ENCODE results near the gene STPG3. TPM values are rescaled to one million over a fixed set of nuclear protein-coding genes. Genes with fewer than 3 reads are reported as not detected.

STPG3 gene
- total and polyA plus RNA-seq, 2 of the 8 experiments (the other 6 are each of a cell fraction or from before 2014, with no cell fraction given) = not detected

- Histone ChIP-seq H3K9ac (replicated peaks in 1 of 4; ENCODE audit: extremely low read depth in 1 of 4, low read depth in 3 of 4, low read length in 3 of 4) (peak within 1 kb of the TSS in 1 of 4 experiments; percentile 4; a peak in 2 of 7 replicates), H3K18ac (ENCODE audit: extremely low read depth, low read length) (peak within 1 kb of the TSS; percentile 68), H3K4me2 (ENCODE audit: insufficient read depth in 1 of 2, low read depth in 2 of 2, low read length in 2 of 2) (peak within 1 kb of the TSS; percentile 58 to 80), H4K91ac (replicated peaks; ENCODE audit: insufficient read length, low read length) (peak within 1 kb of the TSS; percentile 97), H3K23me2 (ENCODE audit: low read depth, low read length) (peaks cover 13% of the 10 kb centered on the region; the same call in 1 of the 2 replicates), H4K8ac (ENCODE audit: extremely low read depth, insufficient read depth, low read length) (peak within 1 kb of the TSS; percentile 94), H3K36me3 (ENCODE audit: control insufficient read depth in 2 of 4, insufficient read depth in 4 of 4, low read length in 3 of 4) (peaks cover 0 to 15% (median 2%) of the 10 kb centered on the region in 4 experiments; a peak in 3 of 8 replicates), H3K56ac (replicated peaks; ENCODE audit: insufficient read length, low read depth, low read length) (peak within 1 kb of the TSS; percentile 69), H3K9me3 (ENCODE audit: insufficient read depth in 2 of 2, low read depth in 1 of 2, low read length in 1 of 2) (no peaks in the 10 kb centered on the region; a peak in 1 of 4 replicates), H3K27ac (ENCODE audit: low read depth, low read length) (peak within 1 kb of the TSS; percentile 28; the same call in 1 of the 2 replicates), H3K23ac (ENCODE audit: insufficient read length) (no peak within 1 kb of the TSS), H2BK5ac (ENCODE audit: low read depth, low read length) (peak within 1 kb of the TSS; percentile 91; the same call in 1 of the 2 replicates), H3K79me2 (ENCODE audit: control insufficient read depth in 1 of 2, insufficient read depth in 2 of 2, low read length in 2 of 2) (no peaks in the 10 kb centered on the region), H4K5ac (ENCODE audit: insufficient read length, low read depth, low read length) (peak within 1 kb of the TSS; percentile 64), H2BK20ac (ENCODE audit: low read length) (no peak within 1 kb of the TSS), H2BK12ac (ENCODE audit: low read depth, low read length) (no peak within 1 kb of the TSS), H3K27me3 (replicated peaks in 1 of 4; ENCODE audit: control insufficient read depth in 3 of 4, extremely low read depth in 1 of 4, insufficient read depth in 3 of 4, low read length in 3 of 4) (peaks cover 2 to 27% (median 14%) of the 10 kb centered on the region in 4 experiments; a peak in 6 of 7 replicates), H3K4me1 (replicated peaks in 1 of 4; ENCODE audit: control insufficient read depth in 3 of 4, insufficient read depth in 4 of 4, low read length in 3 of 4) (peaks cover 0 to 28% (median 19%) of the 10 kb centered on the region in 4 experiments; a peak in 6 of 7 replicates), H2BK15ac (ENCODE audit: low read length) (no peak within 1 kb of the TSS), H3K79me1 (ENCODE audit: low read depth, low read length) (no peaks in the 10 kb centered on the region), H2AK5ac (ENCODE audit: low read depth, low read length) (peak within 1 kb of the TSS; percentile 28; the same call in 1 of the 2 replicates), H3K14ac (ENCODE audit: insufficient read length) (no peak within 1 kb of the TSS), H3K4ac (replicated peaks; ENCODE audit: insufficient read length, low read depth, low read length) (peak within 1 kb of the TSS; percentile 19), H4K20me1 (replicated peaks in 1 of 2; ENCODE audit: control insufficient read depth in 1 of 2, insufficient read depth in 2 of 2, low read length in 2 of 2) (peaks cover 0 to 15% of the 10 kb centered on the region in 2 experiments), H2BK120ac (replicated peaks; ENCODE audit: low read depth, low read length) (no peak within 1 kb of the TSS), H3K4me3 (ENCODE audit: extremely low read depth in 1 of 4, insufficient read depth in 2 of 4, low read depth in 3 of 4, low read length in 4 of 4) (peak within 1 kb of the TSS; percentile 26 to 70 (median 58)), H2AFZ (ENCODE audit: low read length) (no peak within 1 kb of the TSS)
- ChIA-PET POLR2A (ENCODE audit: partially characterized antibody) (interaction anchor here (0.8 to 47.8 kb wide), 12 partner anchors 9 to 431 kb away, joined by 3 to 1462 read pairs (median 6); partner anchors contain the start of genes CYSRT1, NDOR1, NELFB and NRARP), CTCF (ENCODE audit: partially characterized antibody) (interaction anchor here (0.7 to 2.7 kb wide), 12 partner anchors 10 to 209 kb away, joined by 3 to 10 read pairs (median 4); partner anchors contain the start of genes EXD3, NELFB, NOXA1 and NRARP)
- DNase-seq (ENCODE audit: low read depth in 1 of 2, low spot score in 2 of 2) = peak in 1 of 2 experiments; percentile 86
- FAIRE-seq = no peak
- WGBS, 2 experiments (ENCODE audit: extremely low coverage in 1 of 2, insufficient coverage in 1 of 2, insufficient read length in 1 of 2, insufficient replicate concordance in 2 of 2, low coverage in 1 of 2, low lambda C conversion rate in 2 of 2, missing lambda C conversion rate in 1 of 2) = 6% methylated on average over 15 of the region's 25 CpGs; no CpG with 5 or more reads in 1 of the 2 experiments
- TF ChIP-seq E2F6 (IDR thresholded peaks at IDR 0.05) (0 out of 2 replicates have a peak, but pooled peaks have one; percentile 12), GABPA (IDR thresholded peaks at IDR 0.05; ENCODE audit: borderline replicate concordance, insufficient read depth, low read length) (peak; percentile 70; the same call in 1 of the 2 replicates), CTCF (IDR thresholded peaks at IDR 0.05; ENCODE audit: control extremely low read depth in 1 of 3, insufficient read depth in 1 of 3, low read depth in 1 of 3, low read length in 3 of 3) (peak in 1 of 3 experiments; percentile 21; a peak in 1 of 4 replicates), SIN3A (conservative IDR thresholded peaks at IDR 0.05 in 1 of 2, IDR thresholded peaks at IDR 0.05 in 1 of 2; ENCODE audit: low read depth in 1 of 2, low read length in 2 of 2) (0 out of 4 replicates have a peak, but pooled peaks of 1 of the 2 experiments have one; percentile 43), POU5F1 (IDR thresholded peaks at IDR 0.05; ENCODE audit: low read depth, low read length) (no peak), POLR2A (IDR thresholded peaks at IDR 0.05; ENCODE audit: control extremely low read depth in 1 of 2, low read depth in 2 of 2, low read length in 2 of 2) (peak in 1 of 2 experiments; percentile 41; a peak in 1 of 3 replicates), NRF1 (IDR thresholded peaks at IDR 0.05; ENCODE audit: low read depth, low read length) (no peak)
Observed at GRCh38 chr9:137277329-137278041, 26.4 kb downstream of the STPG3 start, which contains the start of gene TOR4A. TSS of gene TOR4A (plus strand) at chr9:137277726. CDS start at chr9:137278690, 964 bp downstream.

Data from H1 (cell line).